SK-N-SH (cell line): Measurements from ENCODE around the gene MYH6. TPM values are rescaled to one million over a fixed set of nuclear protein-coding genes. Genes with fewer than 3 reads are reported as not detected.

Experiments
- CTCF ChIA-PET: fragments of 300-600, 350-600 bp; formaldehyde crosslinking; extraction: SDS; loops from one replicate; lab custom pipeline; 2021; lab: Yijun Ruan, JAX
- POLR2A ChIA-PET: fragments of 350-600 bp; sonication (Branson Sonifier 250); formaldehyde crosslinking; extraction: SDS; loops from one replicate; lab custom pipeline; 2020; ENCODE audit warnings: antibody characterized with exemption, inconsistent platforms; lab: Yijun Ruan, JAX
- DNase-seq: peaks from one replicate; pipeline ENCODE4 v3.0.0; 2012
- H2AFZ ChIP-seq: fragments of 200-600 bp; sonication (generic); 2 replicates; pipeline ENCODE4 v1.8.1; 2016; ENCODE audit warnings: antibody characterized with exemption, mild to moderate bottlenecking, low read depth
- H3F3A ChIP-seq: fragments of 200-600 bp; sonication (generic); replicated peaks from 2 replicates; pipeline ENCODE3; 2016; ENCODE audit warnings: antibody characterized with exemption, mild to moderate bottlenecking; ENCODE audit not compliant: insufficient read depth
- H3K27ac ChIP-seq, 2 experiments: fragments of 200-500 bp in 1 of 2; fragments of 200-600 bp in 1 of 2; sonication (Bioruptor generic) in 1 of 2; sonication (generic), shearing (Covaris generic) in 1 of 2; 2 replicates each; pipeline versions ENCODE4 v1.5.1 to v1.6.1; 2014 to 2016; ENCODE audit warnings: low read depth in 2 of 2, inconsistent platforms in 1 of 2, low read length in 1 of 2, mild to moderate bottlenecking in 1 of 2, mixed read lengths in 1 of 2
- H3K27me3 ChIP-seq: fragments of 200-600 bp; sonication (generic), shearing (Covaris generic); 2 replicates; pipeline ENCODE4 v1.6.1; 2016; ENCODE audit warnings: mixed run types; ENCODE audit not compliant: insufficient read depth
- H3K36me3 ChIP-seq, 2 experiments: fragments of 200-500 bp in 1 of 2; fragments of 200-600 bp in 1 of 2; sonication (Bioruptor generic) in 1 of 2; sonication (generic) in 1 of 2; replicated peaks in 1 of 2; 2 replicates each; pipeline versions ENCODE3 to v1.5.1; 2014 to 2016; ENCODE audit warnings: low read length in 1 of 2, mild to moderate bottlenecking in 1 of 2; ENCODE audit not compliant: insufficient read depth in 2 of 2, control insufficient read depth in 1 of 2
- H3K4me1 ChIP-seq, 2 experiments: fragments of 200-500 bp in 1 of 2; fragments of 200-600 bp in 1 of 2; sonication (Bioruptor generic) in 1 of 2; sonication (generic), shearing (Covaris generic) in 1 of 2; 2 replicates each; pipeline versions ENCODE4 v1.5.1 to v1.6.1; 2014 to 2016; ENCODE audit warnings: low read depth in 1 of 2, low read length in 1 of 2, mixed run types in 1 of 2; ENCODE audit not compliant: insufficient read depth in 2 of 2, control insufficient read depth in 1 of 2
- H3K4me2 ChIP-seq: fragments of 200-600 bp; sonication (generic), shearing (Covaris generic); 2 replicates; pipeline ENCODE4 v1.6.1; 2017; ENCODE audit warnings: mixed run types
- H3K4me3 ChIP-seq, 2 experiments: fragments of 200-500 bp in 1 of 2; fragments of 200-600 bp in 1 of 2; sonication (Bioruptor generic) in 1 of 2; sonication (generic), shearing (Covaris generic) in 1 of 2; 2 replicates each; pipeline versions ENCODE4 v1.5.1 to v1.8.1; 2014 to 2016; ENCODE audit warnings: low read depth in 2 of 2, inconsistent platforms in 1 of 2, low read length in 1 of 2, mild to moderate bottlenecking in 1 of 2, mixed read lengths in 1 of 2, moderate library complexity in 1 of 2
- H3K79me2 ChIP-seq: fragments of 200-600 bp; sonication (generic); 2 replicates; pipeline ENCODE4 v1.8.1; 2017; ENCODE audit warnings: mild to moderate bottlenecking; ENCODE audit not compliant: insufficient read depth
- H3K9ac ChIP-seq: fragments of 200-600 bp; sonication (generic); 2 replicates; pipeline ENCODE4 v1.6.1; 2017; ENCODE audit warnings: mixed run types
- H3K9me2 ChIP-seq: fragments of 200-600 bp; sonication (generic); 2 replicates; pipeline ENCODE4 v1.6.1; 2017; ENCODE audit warnings: mixed run types
- H3K9me3 ChIP-seq: fragments of 200-600 bp; sonication (generic); 2 replicates; pipeline ENCODE4 v1.6.1; 2017; ENCODE audit warnings: mixed run types, mild to moderate bottlenecking, moderate library complexity
- H4K20me1 ChIP-seq: fragments of 200-600 bp; sonication (generic); 2 replicates; pipeline ENCODE4 v1.6.1; 2017; ENCODE audit warnings: mild to moderate bottlenecking, mixed run types; ENCODE audit not compliant: insufficient read depth
- CHD2 ChIP-seq: fragments of 150-350 bp; IDR thresholded peaks from 2 replicates; pipeline ENCODE4 v1.6.1; 2018; ENCODE audit warnings: low read length; ENCODE audit not compliant: partially characterized antibody
- ELF1 ChIP-seq: IDR thresholded peaks from 2 replicates; pipeline ENCODE4 v1.4.0; 2012
- EZH2phosphoT487 ChIP-seq: fragments of 200-600 bp; sonication (generic); IDR thresholded peaks from 2 replicates; pipeline ENCODE4 v1.6.1; 2017; ENCODE audit warnings: low read depth, mixed run types, mild to moderate bottlenecking, antibody characterized with exemption, moderate library complexity, borderline replicate concordance
- FOXJ3 ChIP-seq: sonication (generic); formaldehyde crosslinking; IDR thresholded peaks from 2 replicates; pipeline ENCODE4 v1.5.1; 2020; ENCODE audit warnings: mild to moderate bottlenecking, missing genetic modification reagents
- MEF2A ChIP-seq: IDR thresholded peaks from 2 replicates; pipeline ENCODE4 v1.4.0; 2012; ENCODE audit warnings: low read depth, borderline replicate concordance
- MXI1 ChIP-seq: IDR thresholded peaks from 2 replicates; pipeline ENCODE4 v1.6.1; 2012; ENCODE audit warnings: mild to moderate bottlenecking, low read depth, low read length, improper control_type of control experiment
- NRF1 ChIP-seq: IDR thresholded peaks from 2 replicates; pipeline ENCODE4 v1.6.1; 2012; ENCODE audit warnings: low read depth, mild to moderate bottlenecking, low read length
- RFX5 ChIP-seq: IDR thresholded peaks from 2 replicates; pipeline ENCODE4 v1.6.1; 2012; ENCODE audit warnings: mild to moderate bottlenecking, improper control_type of control experiment, low read length
- RXRA ChIP-seq: IDR thresholded peaks from 2 replicates; pipeline ENCODE4 v1.4.0; 2012; ENCODE audit warnings: low read depth, mild to moderate bottlenecking, borderline replicate concordance
- SMC3 ChIP-seq: IDR thresholded peaks from 2 replicates; pipeline ENCODE4 v1.6.1; 2012; ENCODE audit warnings: low read depth, low read length, improper control_type of control experiment
- TAF1 ChIP-seq: IDR thresholded peaks from 2 replicates; pipeline ENCODE4 v1.6.1; 2012; ENCODE audit warnings: low read depth, mild to moderate bottlenecking, low read length, moderate library complexity, borderline replicate concordance
- TCF12 ChIP-seq: IDR thresholded peaks from 2 replicates; pipeline ENCODE4 v1.4.0; 2012
- TEAD4 ChIP-seq: IDR thresholded peaks from 2 replicates; pipeline ENCODE4 v1.4.0; 2012; ENCODE audit warnings: mild to moderate bottlenecking, borderline replicate concordance; ENCODE audit not compliant: insufficient read depth
- YY1 ChIP-seq: IDR thresholded peaks from 2 replicates; pipeline ENCODE4 v1.4.0; 2012; ENCODE audit warnings: low read depth, mild to moderate bottlenecking
- WGBS: methylation state at CpG from one replicate; pipeline ENCODE4 v1.1.6; 2017; ENCODE audit warnings: low lambda C conversion rate; 5-methylcytosine and 5-hydroxymethylcytosine counted together
- polyA plus RNA-seq, 3 experiments: library from polyadenylated mRNA; depleted of rRNA; stranded (reverse); fragments of >200 nt; gene quantifications; 2 replicates each; pipeline ENCODE4 v1.2.3, GENCODE V29; 2012
- TF ChIP-seq, protein P1 (sequence below): IDR thresholded peaks from 2 replicates; pipeline ENCODE4; 2012
- TF ChIP-seq, protein P2 (sequence below): fragments of 150-350 bp; IDR thresholded peaks from 2 replicates; pipeline ENCODE4 v1.6.1; 2017; ENCODE audit warnings: antibody characterized with exemption, low read length, low read depth, borderline replicate concordance
- TF ChIP-seq, protein P3 (sequence below): IDR thresholded peaks from 2 replicates; pipeline ENCODE4 v1.4.0; 2012; ENCODE audit warnings: low read depth, borderline replicate concordance
- TF ChIP-seq, protein P4 (sequence below): IDR thresholded peaks from 2 replicates; pipeline ENCODE4 v1.6.1; 2012; ENCODE audit warnings: mild to moderate bottlenecking, low read depth, low read length, moderate library complexity

The MYH6 gene
- polyA plus RNA-seq, 1 of the 3 experiments (the other 2 are of a cell fraction): not detected

DNA sequence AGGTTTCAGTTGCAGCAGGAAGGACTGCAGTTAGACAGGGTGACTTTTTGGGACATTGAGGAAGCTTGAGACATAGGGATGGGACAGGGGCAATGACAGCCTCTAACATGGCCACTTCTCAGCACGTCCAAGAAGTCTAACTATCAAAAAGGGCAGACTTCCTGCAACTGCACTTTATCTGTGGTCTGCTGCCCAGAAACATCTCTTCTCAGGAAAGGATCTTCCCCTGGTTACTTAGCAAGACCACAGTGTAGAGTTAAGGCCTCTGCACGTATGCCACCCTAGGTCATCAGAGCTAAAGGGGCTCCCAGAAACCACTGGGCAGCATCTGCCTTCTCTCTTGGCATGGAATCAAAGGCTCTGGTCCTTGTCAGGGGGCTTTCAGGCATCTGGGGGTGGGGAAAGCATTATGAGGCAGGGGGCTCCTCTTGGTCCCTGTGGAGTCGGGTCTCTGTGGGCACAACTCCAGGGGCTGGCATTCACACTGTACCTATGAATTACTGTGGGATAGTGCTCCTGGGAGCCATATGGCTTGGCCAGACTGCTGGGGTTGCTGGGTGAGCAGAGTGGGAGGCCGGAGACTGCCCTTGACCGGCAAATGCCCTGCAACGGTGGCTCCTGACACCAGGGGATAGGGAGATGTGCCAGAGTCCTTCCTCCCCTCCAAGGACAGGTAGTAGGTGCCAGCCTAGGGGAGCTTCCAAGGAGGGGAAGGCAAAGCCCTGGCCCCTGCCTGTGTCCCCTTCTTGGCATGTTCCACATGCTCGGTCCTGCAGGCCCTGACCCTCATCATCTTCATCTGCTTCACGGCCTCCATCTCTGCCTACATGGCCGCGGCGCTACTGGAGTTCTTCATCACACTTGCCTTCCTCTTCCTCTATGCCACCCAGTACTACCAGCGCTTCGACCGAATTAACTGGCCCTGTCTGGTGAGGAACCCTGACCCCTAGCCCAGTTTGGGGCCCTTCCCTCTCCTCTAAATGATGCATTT is 30.2 kb downstream of the MYH6 start:
- Histone ChIP-seq H3K9me3 (no peaks in the 10 kb centered on the region), H3F3A (no peaks in the 10 kb centered on the region), H3K4me1 (peaks cover 0 to 3% of the 10 kb centered on the region in 2 experiments; a peak in 1 of 4 replicates), H4K20me1 (no peaks in the 10 kb centered on the region), H2AFZ (no peak overlapping the region), H3K27me3 (no peaks in the 10 kb centered on the region; the same call in none of the 2 replicates), H3K9ac (no peak overlapping the region), H3K36me3 (no peaks in the 10 kb centered on the region), H3K27ac (no peak overlapping the region), H3K79me2 (no peaks in the 10 kb centered on the region), H3K9me2 (no peaks in the 10 kb centered on the region), H3K4me2 (no peak overlapping the region), H3K4me3 (no peak overlapping the region)
- CTCF ChIA-PET: interaction anchor here (0.8 to 8.2 kb wide), 7 partner anchors 13 to 258 kb away, joined by 3 to 179 read pairs (median 19); partner anchors contain the start of gene PABPN1
- POLR2A ChIA-PET: interaction anchor here (0.6 to 1.7 kb wide), 2 partner anchors 12 to 56 kb away, joined by 3 to 5 read pairs; no protein-coding TSS in a partner anchor
- WGBS: 70% methylated on average over 12 of the region's 14 CpGs
- TF ChIP-seq MXI1 (no peak), SMC3 (no peak), TEAD4 (no peak), FOXJ3 (CRISPR knock-in tag) (no peak), NRF1 (no peak), YY1 (no peak)
- TF ChIP-seq, protein P1, sequence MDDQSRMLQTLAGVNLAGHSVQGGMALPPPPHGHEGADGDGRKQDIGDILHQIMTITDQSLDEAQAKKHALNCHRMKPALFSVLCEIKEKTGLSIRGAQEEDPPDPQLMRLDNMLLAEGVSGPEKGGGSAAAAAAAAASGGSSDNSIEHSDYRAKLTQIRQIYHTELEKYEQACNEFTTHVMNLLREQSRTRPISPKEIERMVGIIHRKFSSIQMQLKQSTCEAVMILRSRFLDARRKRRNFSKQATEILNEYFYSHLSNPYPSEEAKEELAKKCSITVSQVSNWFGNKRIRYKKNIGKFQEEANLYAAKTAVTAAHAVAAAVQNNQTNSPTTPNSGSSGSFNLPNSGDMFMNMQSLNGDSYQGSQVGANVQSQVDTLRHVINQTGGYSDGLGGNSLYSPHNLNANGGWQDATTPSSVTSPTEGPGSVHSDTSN: no peak
- TF ChIP-seq, protein P2, sequence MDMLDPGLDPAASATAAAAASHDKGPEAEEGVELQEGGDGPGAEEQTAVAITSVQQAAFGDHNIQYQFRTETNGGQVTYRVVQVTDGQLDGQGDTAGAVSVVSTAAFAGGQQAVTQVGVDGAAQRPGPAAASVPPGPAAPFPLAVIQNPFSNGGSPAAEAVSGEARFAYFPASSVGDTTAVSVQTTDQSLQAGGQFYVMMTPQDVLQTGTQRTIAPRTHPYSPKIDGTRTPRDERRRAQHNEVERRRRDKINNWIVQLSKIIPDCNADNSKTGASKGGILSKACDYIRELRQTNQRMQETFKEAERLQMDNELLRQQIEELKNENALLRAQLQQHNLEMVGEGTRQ: no peak
- no peak for DNase-seq

DNA sequence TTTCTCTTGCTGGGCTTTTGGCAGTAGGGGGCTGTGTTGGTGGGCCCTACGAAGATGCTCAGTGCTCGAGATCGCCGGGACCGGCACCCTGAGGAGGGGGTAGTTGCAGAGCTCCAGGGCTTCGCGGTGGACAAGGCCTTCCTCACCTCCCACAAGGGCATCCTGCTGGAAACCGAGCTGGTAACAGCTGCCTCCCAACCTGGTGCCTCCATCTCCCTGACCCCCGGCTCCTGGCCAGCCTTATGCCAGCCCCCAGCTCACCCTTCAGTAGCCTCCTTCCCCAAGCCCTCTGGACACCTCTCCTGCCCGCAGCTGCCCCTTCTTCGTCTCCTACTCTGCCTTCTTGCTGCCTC is 30.9 kb downstream of the MYH6 start:
- 67% methylated on average over 7 of the region's 11 CpGs for WGBS
- Histone ChIP-seq H3K36me3 (no peaks in the 10 kb centered on the region), H3F3A (no peaks in the 10 kb centered on the region), H3K9me2 (no peaks in the 10 kb centered on the region), H4K20me1 (no peaks in the 10 kb centered on the region), H3K9me3 (no peaks in the 10 kb centered on the region), H2AFZ (no peak overlapping the region), H3K27ac (no peak overlapping the region), H3K79me2 (no peaks in the 10 kb centered on the region), H3K4me3 (no peak overlapping the region), H3K4me1 (peaks cover 0 to 3% of the 10 kb centered on the region in 2 experiments; a peak in 1 of 4 replicates), H3K27me3 (no peaks in the 10 kb centered on the region; the same call in none of the 2 replicates), H3K4me2 (no peak overlapping the region), H3K9ac (no peak overlapping the region)
- ChIA-PET CTCF (interaction anchor here (0.8 to 8.2 kb wide), 3 partner anchors 50 to 257 kb away, joined by 3 to 179 read pairs (median 3); partner anchors contain the start of gene PABPN1), POLR2A (no interaction called here)
- no peak for DNase-seq
- TF ChIP-seq MEF2A (no peak), TAF1 (no peak), TCF12 (no peak), NRF1 (no peak), MXI1 (no peak), FOXJ3 (CRISPR knock-in tag) (no peak), YY1 (no peak), ELF1 (no peak), RFX5 (no peak), EZH2phosphoT487 (no peak), RXRA (no peak), CHD2 (no peak)
- TF ChIP-seq, protein P3, sequence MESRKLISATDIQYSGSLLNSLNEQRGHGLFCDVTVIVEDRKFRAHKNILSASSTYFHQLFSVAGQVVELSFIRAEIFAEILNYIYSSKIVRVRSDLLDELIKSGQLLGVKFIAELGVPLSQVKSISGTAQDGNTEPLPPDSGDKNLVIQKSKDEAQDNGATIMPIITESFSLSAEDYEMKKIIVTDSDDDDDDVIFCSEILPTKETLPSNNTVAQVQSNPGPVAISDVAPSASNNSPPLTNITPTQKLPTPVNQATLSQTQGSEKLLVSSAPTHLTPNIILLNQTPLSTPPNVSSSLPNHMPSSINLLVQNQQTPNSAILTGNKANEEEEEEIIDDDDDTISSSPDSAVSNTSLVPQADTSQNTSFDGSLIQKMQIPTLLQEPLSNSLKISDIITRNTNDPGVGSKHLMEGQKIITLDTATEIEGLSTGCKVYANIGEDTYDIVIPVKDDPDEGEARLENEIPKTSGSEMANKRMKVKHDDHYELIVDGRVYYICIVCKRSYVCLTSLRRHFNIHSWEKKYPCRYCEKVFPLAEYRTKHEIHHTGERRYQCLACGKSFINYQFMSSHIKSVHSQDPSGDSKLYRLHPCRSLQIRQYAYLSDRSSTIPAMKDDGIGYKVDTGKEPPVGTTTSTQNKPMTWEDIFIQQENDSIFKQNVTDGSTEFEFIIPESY: no peak
- TF ChIP-seq, protein P4, sequence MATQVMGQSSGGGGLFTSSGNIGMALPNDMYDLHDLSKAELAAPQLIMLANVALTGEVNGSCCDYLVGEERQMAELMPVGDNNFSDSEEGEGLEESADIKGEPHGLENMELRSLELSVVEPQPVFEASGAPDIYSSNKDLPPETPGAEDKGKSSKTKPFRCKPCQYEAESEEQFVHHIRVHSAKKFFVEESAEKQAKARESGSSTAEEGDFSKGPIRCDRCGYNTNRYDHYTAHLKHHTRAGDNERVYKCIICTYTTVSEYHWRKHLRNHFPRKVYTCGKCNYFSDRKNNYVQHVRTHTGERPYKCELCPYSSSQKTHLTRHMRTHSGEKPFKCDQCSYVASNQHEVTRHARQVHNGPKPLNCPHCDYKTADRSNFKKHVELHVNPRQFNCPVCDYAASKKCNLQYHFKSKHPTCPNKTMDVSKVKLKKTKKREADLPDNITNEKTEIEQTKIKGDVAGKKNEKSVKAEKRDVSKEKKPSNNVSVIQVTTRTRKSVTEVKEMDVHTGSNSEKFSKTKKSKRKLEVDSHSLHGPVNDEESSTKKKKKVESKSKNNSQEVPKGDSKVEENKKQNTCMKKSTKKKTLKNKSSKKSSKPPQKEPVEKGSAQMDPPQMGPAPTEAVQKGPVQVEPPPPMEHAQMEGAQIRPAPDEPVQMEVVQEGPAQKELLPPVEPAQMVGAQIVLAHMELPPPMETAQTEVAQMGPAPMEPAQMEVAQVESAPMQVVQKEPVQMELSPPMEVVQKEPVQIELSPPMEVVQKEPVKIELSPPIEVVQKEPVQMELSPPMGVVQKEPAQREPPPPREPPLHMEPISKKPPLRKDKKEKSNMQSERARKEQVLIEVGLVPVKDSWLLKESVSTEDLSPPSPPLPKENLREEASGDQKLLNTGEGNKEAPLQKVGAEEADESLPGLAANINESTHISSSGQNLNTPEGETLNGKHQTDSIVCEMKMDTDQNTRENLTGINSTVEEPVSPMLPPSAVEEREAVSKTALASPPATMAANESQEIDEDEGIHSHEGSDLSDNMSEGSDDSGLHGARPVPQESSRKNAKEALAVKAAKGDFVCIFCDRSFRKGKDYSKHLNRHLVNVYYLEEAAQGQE: no peak
